Gastroesophageal sphincter (tissue), 4 donors: ENCODE measurements around the gene SGMS1. TPM values are rescaled to one million over a fixed set of nuclear protein-coding genes. Genes with fewer than 3 reads are reported as not detected.

Source experiments
- ATAC-seq: fragments of 150-250 bp; one replicate; pipeline ENCODE4 v1.9.1; 2016; ENCODE audit warnings: mild to moderate bottlenecking, moderate library complexity
- H3K27ac ChIP-seq, 4 donors: fragments of 200-600 bp; sonication (generic) in 3 of 4; 1 replicate in 3 of 4; 2 replicates in 1 of 4; pipeline ENCODE4 v1.5.1; 2016 to 2019
- H3K27me3 ChIP-seq: fragments of 200-600 bp; sonication (generic); one replicate; pipeline ENCODE4 v1.5.1; 2019
- H3K36me3 ChIP-seq, 2 donors: fragments of 200-600 bp; sonication (generic); one replicate each; pipeline ENCODE4 v1.5.1; 2019; ENCODE audit warnings: control low read depth in 1 of 2
- H3K4me1 ChIP-seq, 3 donors: fragments of 200-600 bp; sonication (generic); 1 replicate in 2 of 3; 2 replicates in 1 of 3; pipeline ENCODE4 v1.5.1; 2016 to 2019; ENCODE audit warnings: control low read depth in 2 of 3
- H3K4me3 ChIP-seq, 2 donors: fragments of 200-600 bp; sonication (generic); one replicate each; pipeline ENCODE4 v1.5.1; 2019; ENCODE audit warnings: mild to moderate bottlenecking in 1 of 2, moderate library complexity in 1 of 2
- H3K9me3 ChIP-seq, 3 donors: fragments of 200-600 bp; sonication (generic); one replicate each; pipeline ENCODE4 v1.5.1; 2017 to 2019; ENCODE audit warnings: control low read depth in 2 of 3
- EP300 ChIP-seq: sonication (generic); formaldehyde crosslinking; IDR thresholded peaks from one replicate; pipeline ENCODE4 v1.6.1; 2017; ENCODE audit warnings: antibody characterized with exemption, mild to moderate bottlenecking
- POLR2A ChIP-seq, 2 donors: fragments of 450-650 bp; IDR thresholded peaks; one replicate each; pipeline ENCODE4 v1.6.1; 2017; ENCODE audit warnings: antibody characterized with exemption in 2 of 2, mild to moderate bottlenecking in 2 of 2, moderate library complexity in 1 of 2
- POLR2AphosphoS5 ChIP-seq: sonication (generic); formaldehyde crosslinking; IDR thresholded peaks from one replicate; pipeline ENCODE4 v1.6.1; 2017; ENCODE audit warnings: antibody characterized with exemption
- WGBS, 2 donors: methylation state at CpG; one replicate each; pipeline ENCODE4 v1.1.5; 2018; ENCODE audit warnings: low coverage in 1 of 2; 5-methylcytosine and 5-hydroxymethylcytosine counted together
- total RNA-seq, 4 donors: library from RNA; depleted of rRNA; stranded (reverse); fragments of >200 nt; gene quantifications; one replicate each; pipeline ENCODE4 v1.1.0, GENCODE V29; 2016
- TF ChIP-seq, protein P1 (sequence below), 4 experiments: fragments of 200-600 bp in 2 of 4; fragments of 450-650 bp in 2 of 4; sonication (generic) in 1 of 4; IDR thresholded peaks; one replicate each; pipeline ENCODE4 v1.5.1; 2017 to 2019; ENCODE audit warnings: antibody characterized with exemption in 4 of 4, mild to moderate bottlenecking in 2 of 4, moderate library complexity in 2 of 4

SGMS1 gene
- total RNA-seq, 4 donors from 2014 or later, result 57.7 to 116 (median 66.1) TPM

DNA sequence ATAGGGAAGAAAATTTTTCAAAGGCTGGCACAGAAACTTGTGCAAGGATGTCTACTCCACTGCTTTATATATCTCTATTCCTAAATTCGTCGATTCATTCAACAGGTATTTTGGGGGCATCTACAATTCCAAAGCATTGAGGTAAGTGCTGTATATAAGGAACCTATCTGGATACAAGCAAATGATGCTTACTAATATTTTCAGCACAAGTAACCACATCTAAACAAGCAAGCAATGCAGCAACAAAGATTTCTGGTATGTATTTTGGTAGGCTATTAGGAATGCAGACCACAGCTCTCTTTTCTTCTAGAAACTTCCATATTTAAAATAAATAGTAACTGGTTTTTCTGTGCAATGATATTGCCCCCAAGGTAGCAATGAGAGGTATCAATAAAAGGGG lies 183.9 kb downstream of the SGMS1 start:
- H3K27me3 ChIP-seq, result no peaks in the 10 kb centered on the region
- no peak overlapping the region for H3K27ac ChIP-seq
- 80 to 83% methylated on average over 2 of the region's 2 CpGs for WGBS, 2 donors
- TF ChIP-seq POLR2AphosphoS5 (no peak), EP300 (no peak), POLR2A (IDR thresholded peaks at IDR 0.05) (no peak)
- TF ChIP-seq, protein P1, sequence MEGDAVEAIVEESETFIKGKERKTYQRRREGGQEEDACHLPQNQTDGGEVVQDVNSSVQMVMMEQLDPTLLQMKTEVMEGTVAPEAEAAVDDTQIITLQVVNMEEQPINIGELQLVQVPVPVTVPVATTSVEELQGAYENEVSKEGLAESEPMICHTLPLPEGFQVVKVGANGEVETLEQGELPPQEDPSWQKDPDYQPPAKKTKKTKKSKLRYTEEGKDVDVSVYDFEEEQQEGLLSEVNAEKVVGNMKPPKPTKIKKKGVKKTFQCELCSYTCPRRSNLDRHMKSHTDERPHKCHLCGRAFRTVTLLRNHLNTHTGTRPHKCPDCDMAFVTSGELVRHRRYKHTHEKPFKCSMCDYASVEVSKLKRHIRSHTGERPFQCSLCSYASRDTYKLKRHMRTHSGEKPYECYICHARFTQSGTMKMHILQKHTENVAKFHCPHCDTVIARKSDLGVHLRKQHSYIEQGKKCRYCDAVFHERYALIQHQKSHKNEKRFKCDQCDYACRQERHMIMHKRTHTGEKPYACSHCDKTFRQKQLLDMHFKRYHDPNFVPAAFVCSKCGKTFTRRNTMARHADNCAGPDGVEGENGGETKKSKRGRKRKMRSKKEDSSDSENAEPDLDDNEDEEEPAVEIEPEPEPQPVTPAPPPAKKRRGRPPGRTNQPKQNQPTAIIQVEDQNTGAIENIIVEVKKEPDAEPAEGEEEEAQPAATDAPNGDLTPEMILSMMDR (IDR thresholded peaks at IDR 0.05), result no peak
- H3K36me3 ChIP-seq, result no peaks in the 10 kb centered on the region
- no peak for ATAC-seq
- H3K4me3 ChIP-seq, result no peak overlapping the region
- H3K4me1 ChIP-seq, result peaks cover 0 to 7% (median 0%) of the 10 kb centered on the region in 3 donors
- H3K9me3 ChIP-seq, result no peaks in the 10 kb centered on the region

DNA sequence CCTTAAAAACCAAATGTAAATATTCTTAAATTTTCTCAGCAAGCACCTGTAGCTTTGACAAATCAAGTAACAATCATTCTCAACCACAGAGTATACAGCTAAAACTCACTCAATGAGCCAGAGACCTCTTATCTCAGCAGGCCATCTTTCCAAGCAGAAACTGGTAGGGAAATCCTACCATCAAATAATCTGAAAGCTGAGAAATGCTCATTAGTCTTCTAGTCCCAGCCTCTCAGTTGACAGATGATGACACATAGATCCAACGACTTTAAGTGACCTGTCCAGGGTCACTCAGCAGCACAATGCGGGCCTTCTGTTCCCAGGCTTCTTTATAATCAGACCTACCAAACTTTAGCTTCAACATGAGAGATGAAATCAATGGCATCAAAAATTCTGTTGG lies 184.6 kb downstream of the SGMS1 start:
- Histone ChIP-seq H3K27ac (no peak overlapping the region), H3K4me3 (no peak overlapping the region), H3K4me1 (peaks cover 0 to 7% (median 0%) of the 10 kb centered on the region in 3 donors), H3K27me3 (no peaks in the 10 kb centered on the region), H3K9me3 (no peaks in the 10 kb centered on the region), H3K36me3 (no peaks in the 10 kb centered on the region)
- ATAC-seq, result no peak
- TF ChIP-seq, protein P1 (IDR thresholded peaks at IDR 0.05), result no peak
- TF ChIP-seq POLR2AphosphoS5, result no peak
- no peak for TF ChIP-seq POLR2A (IDR thresholded peaks at IDR 0.05)
- no peak for TF ChIP-seq EP300
- WGBS, 2 donors, result 57 to 70% methylated on average over 1 to 2 of the region's 2 CpGs

DNA sequence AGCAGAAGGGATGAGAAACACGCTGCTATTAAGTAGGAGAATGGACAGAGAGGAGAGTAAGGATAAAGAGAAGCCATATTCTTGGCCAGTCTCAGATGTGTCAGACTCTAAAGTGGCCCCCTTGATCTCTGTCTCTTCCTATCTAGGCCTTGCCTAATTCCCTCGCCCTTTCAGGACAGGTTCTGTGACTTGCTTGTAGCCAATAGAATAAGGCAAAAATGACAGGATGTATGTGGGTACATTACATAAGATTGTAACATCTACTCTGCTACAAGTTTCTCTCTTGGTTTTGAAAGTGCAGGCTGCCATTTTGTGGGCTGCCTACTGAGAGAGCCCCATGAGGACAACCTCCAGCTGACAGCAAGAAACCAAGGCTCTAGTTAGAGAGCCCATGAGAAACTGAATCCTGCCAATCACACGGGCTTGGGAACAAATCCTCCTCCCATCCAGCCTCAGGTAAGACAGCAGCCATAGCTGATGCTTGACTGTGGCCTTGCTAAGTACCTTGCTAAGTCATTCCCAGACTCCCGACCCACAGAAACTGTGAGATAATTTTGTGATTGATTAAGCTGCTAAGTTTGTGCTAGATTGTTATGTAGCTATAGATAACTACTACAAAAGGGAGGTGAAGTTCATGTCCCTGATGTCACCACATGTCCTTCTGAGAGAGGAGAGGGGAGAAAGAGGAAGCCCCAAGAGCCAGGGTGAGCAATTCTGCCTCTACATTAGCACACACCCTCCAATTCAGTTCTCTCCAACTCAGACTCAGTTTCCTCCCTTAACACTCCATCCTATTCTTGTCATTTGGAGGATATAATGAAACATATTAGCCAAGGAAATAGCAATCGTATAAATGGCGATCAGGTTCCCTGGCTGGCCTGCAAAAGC lies 185.5 kb downstream of the SGMS1 start:
- Histone ChIP-seq H3K4me1 (peaks cover 0 to 7% (median 0%) of the 10 kb centered on the region in 3 donors), H3K4me3 (no peak overlapping the region), H3K27ac (no peak overlapping the region), H3K27me3 (no peaks in the 10 kb centered on the region), H3K36me3 (no peaks in the 10 kb centered on the region), H3K9me3 (no peaks in the 10 kb centered on the region)
- no peak for TF ChIP-seq POLR2A (IDR thresholded peaks at IDR 0.05)
- no peak for TF ChIP-seq POLR2AphosphoS5
- TF ChIP-seq, protein P1 (IDR thresholded peaks at IDR 0.05), result no peak
- no peak for TF ChIP-seq EP300
- no peak for ATAC-seq
- 78 to 94% methylated on average over 5 to 6 of the region's 6 CpGs for WGBS, 2 donors

DNA sequence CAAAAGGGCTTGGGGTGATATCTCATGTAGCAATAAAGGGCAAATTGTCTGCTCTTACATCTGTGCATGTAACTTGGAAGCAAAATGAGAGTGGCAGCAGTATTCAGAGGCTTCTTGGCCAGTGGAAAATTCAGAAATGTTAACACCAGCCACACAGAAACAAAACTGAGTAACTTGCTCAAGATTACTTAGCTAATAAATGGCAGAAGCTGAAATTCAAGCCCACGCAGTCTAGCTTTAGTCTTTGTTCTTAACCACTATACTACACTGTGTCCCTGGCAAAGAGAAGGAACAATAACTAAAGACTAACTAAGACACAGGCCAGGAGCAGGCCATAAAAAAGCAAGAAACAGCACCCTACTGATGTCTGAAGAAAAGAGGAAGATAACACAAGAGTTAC lies 186.5 kb downstream of the SGMS1 start:
- ATAC-seq, result no peak
- TF ChIP-seq POLR2A (IDR thresholded peaks at IDR 0.05) (no peak), POLR2AphosphoS5 (no peak), EP300 (no peak)
- TF ChIP-seq, protein P1 (IDR thresholded peaks at IDR 0.05), result no peak
- no peak overlapping the region for H3K27ac ChIP-seq
- H3K4me3 ChIP-seq, result no peak overlapping the region
- H3K36me3 ChIP-seq, result peaks cover 0 to 3% of the 10 kb centered on the region in 2 donors
- no peaks in the 10 kb centered on the region for H3K27me3 ChIP-seq
- H3K9me3 ChIP-seq, result no peaks in the 10 kb centered on the region
- 78% methylated on average over 1 of the region's 1 CpG; no CpG with 5 or more reads in 1 of the 2 donors for WGBS, 2 donors
- H3K4me1 ChIP-seq, result peaks cover 0 to 8% (median 0%) of the 10 kb centered on the region in 3 donors

DNA sequence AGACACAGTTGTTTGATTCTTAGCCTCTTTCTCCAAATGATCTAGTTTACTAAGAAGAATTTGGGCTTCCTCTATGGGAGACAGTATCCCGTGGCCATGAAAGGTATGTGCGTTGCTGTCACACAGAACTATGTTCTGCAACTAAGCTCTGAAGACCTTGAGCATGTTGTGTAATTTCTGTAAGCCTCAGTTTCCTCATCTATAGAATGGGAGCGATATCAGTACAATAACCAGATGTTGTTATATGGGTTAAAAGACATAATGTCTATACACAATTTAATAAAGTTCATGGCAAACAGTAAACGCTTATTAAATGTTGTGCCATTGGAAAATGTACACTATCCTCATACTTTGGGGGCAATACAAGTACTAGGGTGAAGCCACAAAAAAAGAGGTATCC lies 187.0 kb downstream of the SGMS1 start:
- no peak overlapping the region for H3K4me3 ChIP-seq
- H3K9me3 ChIP-seq, result no peaks in the 10 kb centered on the region
- H3K27ac ChIP-seq, result no peak overlapping the region
- no peak for TF ChIP-seq POLR2A (IDR thresholded peaks at IDR 0.05)
- TF ChIP-seq, protein P1 (IDR thresholded peaks at IDR 0.05), result no peak
- no peak for TF ChIP-seq POLR2AphosphoS5
- no peak for TF ChIP-seq EP300
- 89 to 100% methylated on average over 3 to 4 of the region's 4 CpGs for WGBS, 2 donors
- no peaks in the 10 kb centered on the region for H3K27me3 ChIP-seq
- H3K4me1 ChIP-seq, result peaks cover 0 to 13% (median 0%) of the 10 kb centered on the region in 3 donors
- no peak for ATAC-seq
- peaks cover 0 to 3% of the 10 kb centered on the region in 2 donors for H3K36me3 ChIP-seq
